Stimulated activated CD4-positive, alpha-beta T cell treated with anti-CD3 and anti-CD28 coated beads, TNF-alpha, amount 100 ng/mL, for 1 hour (primary cell): ENCODE data around the gene NRTN.
"Not testable (repeated sequence)": the region's sequence is repeated elsewhere in the genome, so short reads cannot be mapped to it uniquely, and the experiment has no call there.

ENCODE experiments used
- DNase-seq, 3 donors: peaks; one replicate each; pipeline ENCODE4 v3.0.0-alpha.2; 2020; ENCODE audit warnings: low read depth in 3 of 3, low spot score in 1 of 3

The NRTN gene

GRCh38 chr19:5832527-5833216, 27.8 kb downstream of the NRTN start:
- no peak for DNase-seq

GRCh38 chr19:5837761-5838352, 33.0 kb downstream of the NRTN start:
- DNase-seq = no peak

DNA sequence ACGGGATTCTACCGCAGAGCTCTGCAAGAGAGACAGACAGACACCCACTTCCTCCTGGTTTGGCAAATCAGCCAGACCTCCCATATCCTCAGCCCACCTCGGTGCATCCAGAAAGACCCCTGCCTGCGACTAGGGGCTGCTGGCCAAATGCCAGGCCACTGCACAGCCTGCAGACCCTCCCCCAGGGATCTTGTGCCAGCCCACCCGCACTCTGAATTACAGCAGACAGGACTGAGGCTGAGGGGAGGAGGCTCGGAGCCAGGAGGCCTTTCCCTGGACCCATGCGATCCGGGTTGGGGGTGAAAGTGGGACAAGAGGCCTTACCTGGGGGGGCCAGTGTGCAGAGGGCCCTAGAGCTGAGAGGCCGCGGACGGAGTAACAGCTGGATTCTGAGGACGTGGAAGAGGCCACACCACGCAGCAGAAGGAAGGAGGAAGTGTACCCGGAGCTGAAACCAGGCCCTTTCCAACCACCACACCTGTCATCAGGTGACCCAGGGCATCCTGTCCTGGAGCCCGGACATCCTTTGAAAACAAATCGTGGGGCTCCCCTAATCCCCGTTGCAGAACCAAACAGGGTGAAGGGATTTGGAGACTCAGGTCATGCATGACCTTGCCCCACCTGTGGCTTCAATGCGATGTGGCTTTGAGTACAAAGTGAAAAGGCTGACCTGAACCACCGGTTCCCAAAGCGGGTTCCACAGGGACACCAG, 33.6 kb downstream of the NRTN start:
- DNase-seq = no peak

GRCh38 chr19:5839065-5840017, 34.5 kb downstream of the NRTN start, which contains the start of gene FUT6:
TSS of gene FUT6 (minus strand) at chr19:5839702. CDS start at chr19:5832567, 7,135 bp downstream.
- DNase-seq = no peak

DNA sequence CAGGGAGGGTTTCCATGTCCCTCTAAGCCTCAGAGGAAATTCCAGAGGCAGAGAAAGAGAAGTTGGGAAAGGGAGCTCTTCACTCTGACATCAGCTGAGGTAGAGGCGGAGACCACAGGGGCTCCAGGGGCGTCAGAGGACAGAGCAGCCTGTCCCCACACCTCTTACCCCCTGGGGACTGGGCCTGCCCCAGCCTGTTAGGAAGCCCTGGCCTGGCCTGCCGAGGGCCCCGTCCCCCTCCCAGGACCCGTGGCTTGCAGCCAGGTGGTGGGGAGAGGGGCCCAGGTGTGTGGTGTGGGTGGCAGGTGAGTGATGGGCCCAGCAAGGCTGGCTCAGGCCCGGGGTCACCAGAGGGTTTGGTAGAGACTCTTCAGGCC, 36.9 kb downstream of the NRTN start:
- not testable (repeated sequence) for DNase-seq

GRCh38 chr19:5843295-5843927, 38.5 kb downstream of the NRTN start:
- DNase-seq = no peak

GRCh38 chr19:5844456-5845433, 39.9 kb downstream of the NRTN start:
- DNase-seq = no peak

DNA sequence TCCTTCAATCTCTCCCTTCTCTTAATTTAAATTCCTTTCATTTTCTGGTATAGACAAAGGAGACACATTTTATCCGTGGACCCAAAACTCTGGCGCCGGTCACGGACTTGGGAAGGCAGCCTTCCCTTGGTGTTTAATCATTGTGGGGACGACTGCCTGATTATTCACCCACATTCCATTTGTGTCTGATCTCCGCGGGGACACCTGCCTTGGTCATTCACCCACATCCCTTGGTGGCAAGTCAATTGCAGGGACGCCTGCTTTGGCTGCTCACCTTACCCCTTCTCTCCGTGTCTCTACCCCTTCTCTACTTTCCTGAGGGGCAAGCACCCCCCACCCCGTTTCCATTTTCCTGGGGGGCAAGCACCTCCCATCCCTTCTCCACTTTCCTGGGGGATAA, 43.0 kb downstream of the NRTN start:
- not testable (repeated sequence) for DNase-seq

DNA sequence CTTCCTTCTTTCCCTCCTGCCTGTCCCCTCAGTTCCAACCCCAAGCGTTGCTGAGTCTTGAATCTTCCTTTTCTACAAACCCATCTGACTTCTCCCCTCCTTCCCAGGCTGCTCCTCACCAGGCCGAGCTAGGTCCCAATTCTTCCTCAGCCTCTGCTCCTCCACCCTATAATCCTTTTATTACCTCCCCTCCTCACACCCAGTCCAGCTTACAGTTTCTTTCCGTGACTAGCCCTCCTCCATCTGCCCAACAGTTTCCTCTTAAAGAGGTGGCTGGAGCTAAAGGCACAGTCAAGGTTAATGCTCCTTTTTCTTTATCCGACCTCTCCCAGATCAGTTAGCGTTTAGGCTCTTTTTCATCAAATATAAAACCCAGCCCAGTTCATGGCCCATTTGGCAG, 43.8 kb downstream of the NRTN start:
- not testable (repeated sequence) for DNase-seq

DNA sequence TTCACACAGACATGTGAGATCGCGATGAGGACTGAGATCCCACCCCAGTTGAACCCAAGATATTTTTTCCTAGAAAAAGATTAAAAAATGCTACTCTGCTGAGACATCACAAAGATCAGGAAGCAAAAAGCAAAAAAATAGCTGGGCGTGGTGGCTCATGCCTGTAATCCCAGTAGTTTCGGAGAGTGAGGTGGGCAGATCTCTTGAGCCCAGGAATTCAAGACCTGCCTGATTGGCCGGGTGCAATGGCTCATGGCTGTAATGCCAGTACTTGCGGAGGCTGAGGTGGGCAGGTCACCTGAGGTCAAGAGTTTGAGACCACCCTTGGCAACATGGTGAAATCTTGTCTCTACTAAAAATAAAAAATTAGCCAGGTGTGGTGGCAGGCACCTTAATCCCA, 45.3 kb downstream of the NRTN start:
- DNase-seq = no peak

- DNase-seq = no peak
Observed at GRCh38 chr19:5850743-5851293, 46.0 kb downstream of the NRTN start.

DNA sequence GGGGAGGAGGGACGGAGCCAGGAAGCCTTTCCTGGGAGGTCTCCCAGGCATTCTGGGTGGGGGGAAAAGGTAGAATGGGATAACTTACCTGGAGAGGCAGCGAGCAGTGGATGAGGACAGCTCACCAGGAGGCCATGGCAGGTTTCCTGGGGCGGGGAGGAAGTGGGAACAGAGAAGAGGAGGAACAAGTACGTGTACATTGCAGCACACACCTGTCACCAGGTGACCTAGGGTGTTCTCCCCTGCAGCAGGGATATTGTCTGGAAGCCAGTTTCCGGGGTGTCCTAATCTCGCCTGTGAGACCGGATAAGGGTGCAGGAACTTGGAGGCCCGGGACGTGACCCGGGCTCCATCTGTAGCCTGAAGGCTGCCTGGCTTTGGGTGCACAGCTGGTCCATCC, 46.4 kb downstream of the NRTN start, which contains the start of gene FUT3:
Gene FUT3, minus strand, starts transcription at position 148 of the 400 bp plus-strand sequence.
- DNase-seq = no peak

DNA sequence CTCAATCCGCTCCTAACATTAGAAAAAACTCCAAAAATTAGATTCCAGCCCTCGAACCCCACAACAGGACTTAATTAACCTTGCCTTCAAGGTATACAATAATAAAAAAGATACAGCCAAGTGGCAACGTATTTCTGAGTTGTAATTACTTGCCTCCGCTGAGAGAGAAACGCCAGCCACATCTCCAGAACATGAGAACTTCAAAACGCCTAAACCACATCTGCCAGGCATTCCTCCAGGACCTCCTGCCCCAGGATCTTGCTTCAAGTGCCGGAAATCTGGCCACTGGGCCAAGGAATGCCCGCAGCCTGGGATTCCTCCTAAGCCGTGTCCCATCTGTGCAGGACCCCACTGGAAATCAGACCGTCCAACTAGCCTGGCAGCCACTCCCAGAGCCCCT, 49.3 kb downstream of the NRTN start:
- DNase-seq = not testable (repeated sequence)

GRCh38 chr19:5855151-5855550, 50.3 kb downstream of the NRTN start:
- DNase-seq = not testable (repeated sequence)

DNA sequence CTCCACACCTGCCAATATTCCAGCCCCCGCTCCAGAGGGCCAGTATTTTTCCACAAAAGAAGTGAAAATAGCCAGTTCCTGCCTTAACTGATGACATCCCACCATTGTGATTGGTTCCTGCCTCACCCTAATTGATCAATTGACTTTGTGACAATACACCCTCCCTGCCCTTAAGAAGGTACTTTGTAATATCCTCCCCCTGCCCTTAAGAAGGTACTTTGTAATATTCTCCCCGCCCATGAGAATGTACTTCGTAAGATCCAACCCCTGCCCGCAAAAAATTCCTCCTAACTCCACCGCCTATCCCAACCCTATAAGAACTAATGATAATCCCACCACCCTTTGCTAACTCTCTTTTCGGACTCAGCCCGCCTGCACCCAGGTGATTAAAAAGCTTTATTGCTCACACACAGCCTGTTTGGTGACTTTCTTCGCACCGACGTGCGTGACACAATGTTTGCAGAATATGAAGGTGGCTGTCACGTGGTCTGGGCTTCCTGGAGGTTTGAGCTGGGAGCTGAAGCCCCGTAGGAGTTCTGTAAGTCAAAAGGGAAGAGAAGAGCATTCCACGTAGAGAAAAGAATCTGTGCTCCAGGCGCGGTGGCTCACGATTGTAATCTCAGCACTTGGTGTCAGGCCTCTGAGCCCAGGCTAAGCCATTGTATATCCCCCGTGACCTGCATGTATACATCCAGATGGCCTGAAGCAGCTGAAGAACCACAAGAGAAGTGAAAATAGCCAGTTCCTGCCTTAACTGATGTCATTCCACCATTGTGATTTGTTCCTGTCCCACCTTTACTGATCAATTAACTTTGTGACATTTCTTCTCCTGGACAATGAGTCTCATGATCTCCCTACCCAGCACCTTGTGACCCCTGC, 52.6 kb downstream of the NRTN start:
- no peak for DNase-seq

GRCh38 chr19:5863030-5863665, 58.3 kb downstream of the NRTN start:
- DNase-seq = no peak

GRCh38 chr19:5864013-5864720, 59.3 kb downstream of the NRTN start:
- no peak for DNase-seq
